22Rv1 (cell line): ENCODE measurements around the gene PSMG4.

Source experiments
- H3K27ac ChIP-seq: fragments of 450-650 bp; 2 replicates; pipeline ENCODE4 v1.5.1; 2017
- CTCF ChIP-seq: fragments of 450-650 bp; IDR thresholded peaks from 2 replicates; pipeline ENCODE4 v1.5.1; 2017; ENCODE audit warnings: mild to moderate bottlenecking
- ZFX ChIP-seq: fragments of 450-650 bp; IDR thresholded peaks from 2 replicates; pipeline ENCODE4 v1.6.1; 2017; ENCODE audit warnings: antibody characterized with exemption, borderline replicate concordance

Gene PSMG4

GRCh38 chr6:3258201-3258600 is 546 bp upstream of the PSMG4 start:
- no peak for TF ChIP-seq CTCF
- no peak overlapping the region for H3K27ac ChIP-seq

- peak overlapping the region; percentile 70 for H3K27ac ChIP-seq
- TF ChIP-seq CTCF = 0 out of 2 replicates have a peak, but pooled peaks have one; percentile 4
- no peak for TF ChIP-seq ZFX
Measured at GRCh38 chr6:3259491-3259958, 778 bp downstream of the PSMG4 start.

- no peak overlapping the region for H3K27ac ChIP-seq
- TF ChIP-seq CTCF = no peak
- no peak for TF ChIP-seq ZFX
Measured at GRCh38 chr6:3260296-3260695, 1.5 kb downstream of the PSMG4 start.

- no peak for TF ChIP-seq CTCF
- no peak for TF ChIP-seq ZFX
- H3K27ac ChIP-seq = no peak overlapping the region
Measured at GRCh38 chr6:3260772-3261517, 2.2 kb downstream of the PSMG4 start.

- H3K27ac ChIP-seq = no peak overlapping the region
- TF ChIP-seq ZFX = no peak
- TF ChIP-seq CTCF = no peak
Measured at GRCh38 chr6:3261518-3261820, 2.7 kb downstream of the PSMG4 start.

- TF ChIP-seq CTCF (no peak), ZFX (no peak)
- no peak overlapping the region for H3K27ac ChIP-seq
Measured at GRCh38 chr6:3261921-3262320, 3.2 kb downstream of the PSMG4 start.

GRCh38 chr6:3263096-3263495 is 4.3 kb downstream of the PSMG4 start:
- TF ChIP-seq CTCF (no peak), ZFX (no peak)
- no peak overlapping the region for H3K27ac ChIP-seq
